PC-3 (cell line): ENCODE data around the gene DNER. TPM values are rescaled to one million over a fixed set of nuclear protein-coding genes. Genes with fewer than 3 reads are reported as not detected.

Experiments
- ATAC-seq: fragments of 200-7000 bp; cut with Tn5 transposase; 2 replicates; pipeline ENCODE4 v1.9.1; 2020; ENCODE audit warnings: mild to moderate bottlenecking, moderate library complexity
- BruUV-seq: library from RNA; stranded (reverse); fragments of 400-500 nt; replicated peaks from 2 replicates; lab custom pipeline; 2021; lab: Mats Ljungman, UMichigan
- CTCF ChIA-PET: fragments of 300-600 bp; sonication (Branson Sonifier 250); formaldehyde crosslinking; loops from one replicate; lab custom pipeline; 2022; ENCODE audit warnings: antibody characterized with exemption; lab: Charles Lee
- POLR2A ChIA-PET: fragments of 300-600 bp; sonication (Branson Sonifier 250); formaldehyde crosslinking; loops from one replicate; lab custom pipeline; 2022; ENCODE audit warnings: antibody characterized with exemption; ENCODE audit not compliant: unreplicated experiment; lab: Charles Lee
- DNase-seq: peaks from one replicate; pipeline ENCODE4 v3.0.0-alpha.2; 2015
- H2AFZ ChIP-seq: fragments of 300-600 bp; sonication (generic); 2 replicates; pipeline ENCODE4 v1.6.0; 2016; ENCODE audit warnings: antibody characterized with exemption, low read length
- H3F3A ChIP-seq: fragments of 300-600 bp; sonication (generic); one replicate; pipeline ENCODE4 v1.6.0; 2017; ENCODE audit warnings: antibody characterized with exemption, low read length, control low read depth, mild to moderate bottlenecking; ENCODE audit not compliant: unreplicated experiment
- H3K27ac ChIP-seq: fragments of 300-600 bp; sonication (generic); 2 replicates; pipeline ENCODE4 v1.5.1; 2016; ENCODE audit warnings: mild to moderate bottlenecking, low read length
- H3K27me3 ChIP-seq: fragments of 300-600 bp; sonication (generic); 2 replicates; pipeline ENCODE4 v1.6.1; 2016; ENCODE audit warnings: low read length, mixed read lengths
- H3K36me3 ChIP-seq: fragments of 300-600 bp; sonication (generic); 2 replicates; pipeline ENCODE4 v1.6.1; 2016; ENCODE audit warnings: low read depth, mixed run types, low read length, mixed read lengths
- H3K4me1 ChIP-seq: fragments of 300-600 bp; sonication (generic); 2 replicates; pipeline ENCODE4 v1.5.1; 2016; ENCODE audit warnings: low read length; ENCODE audit not compliant: insufficient read depth
- H3K4me2 ChIP-seq: fragments of 300-600 bp; sonication (generic); 2 replicates; pipeline ENCODE4 v1.6.0; 2016; ENCODE audit warnings: low read length
- H3K4me3 ChIP-seq: fragments of 300-600 bp; sonication (generic); 2 replicates; pipeline ENCODE4 v1.5.1; 2016; ENCODE audit warnings: mild to moderate bottlenecking, low read length, mixed read lengths
- H3K79me2 ChIP-seq: fragments of 300-600 bp; sonication (generic); 2 replicates; pipeline ENCODE4 v1.6.1; 2017; ENCODE audit warnings: low read length, mixed read lengths
- H3K9ac ChIP-seq: fragments of 300-600 bp; sonication (generic); 2 replicates; pipeline ENCODE4 v1.6.0; 2016; ENCODE audit warnings: mild to moderate bottlenecking, low read length
- H3K9me2 ChIP-seq: fragments of 300-600 bp; sonication (generic); replicated peaks from 2 replicates; pipeline ENCODE4 v1.6.1; 2016; ENCODE audit warnings: mixed run types, low read length, mixed read lengths
- H3K9me3 ChIP-seq: fragments of 300-600 bp; sonication (generic); 2 replicates; pipeline ENCODE4 v1.6.1; 2016; ENCODE audit warnings: low read length, mixed read lengths
- H4K20me1 ChIP-seq: fragments of 300-600 bp; sonication (generic); 2 replicates; pipeline ENCODE4 v1.6.1; 2016; ENCODE audit warnings: low read length, mixed read lengths
- CTCF ChIP-seq: fragments of 300-600 bp; sonication (generic); conservative IDR thresholded peaks from 2 replicates; pipeline ENCODE4 v1.5.1; 2017; ENCODE audit warnings: antibody characterized with exemption, low read depth, mild to moderate bottlenecking, low read length
- EZH2 ChIP-seq: fragments of 300-600 bp; sonication (generic); IDR thresholded peaks from one replicate; pipeline ENCODE4 v1.6.1; 2017; ENCODE audit warnings: antibody characterized with exemption, mild to moderate bottlenecking, low read length; ENCODE audit not compliant: unreplicated experiment
- EZH2phosphoT487 ChIP-seq: fragments of 300-600 bp; sonication (generic); IDR thresholded peaks from 2 replicates; pipeline ENCODE4 v1.6.1; 2018; ENCODE audit warnings: mild to moderate bottlenecking, antibody characterized with exemption, low read length, borderline replicate concordance
- intact Hi-C: fragments of 100-400 bp; cut with micrococcal nuclease; formaldehyde crosslinking; loops from 2 replicates; pipeline ENCODE4 v1.9.0; 2023
- total RNA-seq: library from RNA; depleted of rRNA; stranded (reverse); fragments of >200 nt; gene quantifications from 2 replicates; pipeline ENCODE4 v1.2.3, GENCODE V29; 2014

DNER gene
- total RNA-seq, 1 experiment from 2014 or later: 1.1 TPM

GRCh38 chr2:229539628-229540027 is 174.7 kb downstream of the DNER start:
- DNase-seq (peak; percentile 19), ATAC-seq (no peak)
- H3K4me3 ChIP-seq: no peak overlapping the region
- ChIA-PET CTCF (no interaction called here), POLR2A (no interaction called here)
- intact Hi-C loops: no loop called here
- no peak overlapping the region for H3K27ac ChIP-seq
- TF ChIP-seq CTCF (no peak), EZH2 (no peak), EZH2phosphoT487 (no peak)
- H3K9me2 ChIP-seq: no peaks in the 10 kb centered on the region
- H3K27me3 ChIP-seq: no peaks in the 10 kb centered on the region
- H3K9me3 ChIP-seq: no peaks in the 10 kb centered on the region
- H3K4me1 ChIP-seq: no peaks in the 10 kb centered on the region
- no peak overlapping the region for H3K4me2 ChIP-seq
- H3F3A ChIP-seq: no peaks in the 10 kb centered on the region
- no TSS peak for BruUV-seq
- no peak overlapping the region for H2AFZ ChIP-seq
- H3K79me2 ChIP-seq: no peaks in the 10 kb centered on the region
- H3K36me3 ChIP-seq: no peaks in the 10 kb centered on the region
- no peaks in the 10 kb centered on the region for H4K20me1 ChIP-seq
- no peak overlapping the region for H3K9ac ChIP-seq

- Histone ChIP-seq H3K9ac (no peak overlapping the region), H3K4me3 (no peak overlapping the region), H3F3A (no peaks in the 10 kb centered on the region), H4K20me1 (no peaks in the 10 kb centered on the region), H3K27me3 (no peaks in the 10 kb centered on the region), H2AFZ (no peak overlapping the region), H3K9me3 (no peaks in the 10 kb centered on the region), H3K79me2 (no peaks in the 10 kb centered on the region), H3K36me3 (no peaks in the 10 kb centered on the region), H3K27ac (no peak overlapping the region), H3K4me2 (no peak overlapping the region), H3K9me2 (no peaks in the 10 kb centered on the region), H3K4me1 (no peaks in the 10 kb centered on the region)
- ChIA-PET POLR2A (no interaction called here), CTCF (no interaction called here)
- ATAC-seq (no peak), DNase-seq (no peak)
- no TSS peak for BruUV-seq
- TF ChIP-seq EZH2 (no peak), CTCF (no peak), EZH2phosphoT487 (no peak)
- intact Hi-C loops: no loop called here
These were observed 182.8 kb downstream of the DNER start for GRCh38 chr2:229531594-229531993.

- no peak overlapping the region for H2AFZ ChIP-seq
- POLR2A ChIA-PET: no interaction called here
- no peak overlapping the region for H3K4me3 ChIP-seq
These were observed 183.9 kb downstream of the DNER start for GRCh38 chr2:229530434-229530833.

More at GRCh38 chr2:229530434-229530833, 183.9 kb downstream of the DNER start:
- ATAC-seq: no peak
- H3K9me3 ChIP-seq: no peaks in the 10 kb centered on the region
- no peak for TF ChIP-seq CTCF
- no peak for TF ChIP-seq EZH2
- TF ChIP-seq EZH2phosphoT487: no peak
- no peaks in the 10 kb centered on the region for H3K27me3 ChIP-seq
- intact Hi-C loops: no loop called here
- BruUV-seq: no TSS peak
- H3K79me2 ChIP-seq: no peaks in the 10 kb centered on the region
- no peaks in the 10 kb centered on the region for H4K20me1 ChIP-seq
- no peak overlapping the region for H3K9ac ChIP-seq
- no peaks in the 10 kb centered on the region for H3F3A ChIP-seq
- H3K27ac ChIP-seq: no peak overlapping the region
- no peaks in the 10 kb centered on the region for H3K4me1 ChIP-seq
- H3K36me3 ChIP-seq: no peaks in the 10 kb centered on the region
- H3K9me2 ChIP-seq: no peaks in the 10 kb centered on the region
- CTCF ChIA-PET: no interaction called here
- no peak overlapping the region for H3K4me2 ChIP-seq
- no peak for DNase-seq
